SK-MEL-5 (cell line): ENCODE measurements around the gene AKAIN1. TPM values are rescaled to one million over a fixed set of nuclear protein-coding genes. Genes with fewer than 3 reads are reported as not detected.

ENCODE experiments used
- DNase-seq: peaks from one replicate; pipeline ENCODE4 v3.0.0-alpha.2; 2016; ENCODE audit warnings: low read depth, low spot score
- in situ Hi-C: cut with HindIII; loops from 2 replicates; pipeline ENCODE4 v1.10.0; 2016; ENCODE audit warnings: low sequenced_read_pairs, high pct_unique_total_duplicates, low pct_unique_long_range_greater_than_20kb
- total RNA-seq: library from RNA; depleted of rRNA; stranded (reverse); fragments of >200 nt; shearing (Covaris generic); gene quantifications from 2 replicates; pipeline ENCODE4 v1.2.3, GENCODE V29; 2014; rRNA removed

Gene AKAIN1
- total RNA-seq, 1 experiment from 2014 or later = not detected

- in situ Hi-C loops = no loop called here
- no peak for DNase-seq
Observed at GRCh38 chr18:5110266-5110665, 86.8 kb downstream of the AKAIN1 start.

GRCh38 chr18:5107988-5108387, 89.1 kb downstream of the AKAIN1 start:
- in situ Hi-C loops = no loop called here
- DNase-seq = no peak

GRCh38 chr18:5106730-5107129, 90.3 kb downstream of the AKAIN1 start:
- in situ Hi-C loops = no loop called here
- peak; percentile 48 for DNase-seq

DNA sequence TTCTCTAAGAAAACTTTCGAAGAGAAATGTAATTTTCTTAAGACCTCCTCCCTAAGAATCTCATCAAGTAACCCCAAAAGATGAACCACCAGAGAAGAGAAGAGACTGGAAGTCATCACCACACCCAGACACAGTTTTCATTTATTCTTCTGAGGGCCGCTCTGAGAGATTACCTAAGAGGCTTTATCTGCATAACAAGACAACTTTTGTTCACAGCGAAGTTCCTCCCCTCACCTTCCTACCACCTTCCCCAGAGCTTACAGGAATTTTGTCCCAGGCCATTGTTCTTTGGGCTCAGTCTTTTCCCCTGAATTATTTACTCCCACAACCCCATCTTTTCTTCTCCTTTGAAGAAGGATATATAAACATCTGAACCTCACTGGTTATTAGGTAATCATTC, 92.8 kb downstream of the AKAIN1 start:
- in situ Hi-C loops = no loop called here
- no peak for DNase-seq

DNA sequence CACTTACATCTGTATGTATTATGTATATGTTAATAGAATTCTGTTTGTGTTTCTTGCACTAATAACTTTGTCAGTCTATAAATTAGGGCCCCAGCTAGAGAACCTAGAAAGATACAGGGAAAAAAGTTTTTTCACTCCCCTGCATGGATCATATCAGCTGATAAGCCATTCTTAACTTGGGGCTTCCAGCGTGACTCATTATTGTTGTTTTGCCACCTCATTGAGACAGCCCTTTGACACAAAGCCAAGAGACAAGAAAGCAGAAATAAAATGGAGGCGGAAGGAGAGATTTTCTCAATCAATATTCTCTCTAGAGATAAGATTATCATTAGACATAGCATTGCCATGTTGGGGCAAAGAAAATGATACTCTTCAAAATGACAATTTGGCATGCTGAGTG, 93.4 kb downstream of the AKAIN1 start:
- in situ Hi-C loops = no loop called here
- no peak for DNase-seq

GRCh38 chr18:5103286-5103685, 93.8 kb downstream of the AKAIN1 start:
- DNase-seq = peak; percentile 16
- in situ Hi-C loops = no loop called here

DNA sequence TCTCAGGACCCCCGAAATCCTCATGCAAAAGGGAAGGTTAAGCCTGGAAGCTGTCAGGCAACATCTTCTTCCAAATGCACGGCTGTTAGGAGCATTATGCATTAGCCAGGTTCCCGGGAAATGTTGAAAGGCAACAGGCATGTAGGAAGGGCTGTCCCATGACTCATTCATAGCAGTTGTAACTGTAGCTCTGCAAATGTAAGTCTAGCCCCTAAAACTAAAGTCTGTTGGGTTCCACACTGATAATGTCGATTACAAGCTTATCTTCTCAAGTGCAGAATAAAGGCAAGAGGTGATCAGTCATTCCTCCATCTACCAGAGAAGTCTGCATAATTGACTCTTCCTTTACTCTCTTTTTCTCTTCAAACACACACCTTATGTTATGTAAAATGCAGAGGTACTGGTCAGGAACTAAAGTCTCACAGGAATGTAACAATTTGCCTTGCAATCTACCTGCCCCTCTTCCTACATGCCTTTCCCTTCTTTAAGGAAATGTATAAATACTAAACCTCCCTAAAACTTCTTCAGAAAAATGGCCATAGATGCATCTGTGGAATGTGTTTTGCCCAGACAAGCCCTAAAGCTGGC, 99.8 kb downstream of the AKAIN1 start:
- in situ Hi-C loops = no loop called here
- DNase-seq = no peak

- in situ Hi-C loops = no loop called here
- DNase-seq = no peak
Observed at GRCh38 chr18:5095239-5095638, 101.8 kb downstream of the AKAIN1 start.

DNA sequence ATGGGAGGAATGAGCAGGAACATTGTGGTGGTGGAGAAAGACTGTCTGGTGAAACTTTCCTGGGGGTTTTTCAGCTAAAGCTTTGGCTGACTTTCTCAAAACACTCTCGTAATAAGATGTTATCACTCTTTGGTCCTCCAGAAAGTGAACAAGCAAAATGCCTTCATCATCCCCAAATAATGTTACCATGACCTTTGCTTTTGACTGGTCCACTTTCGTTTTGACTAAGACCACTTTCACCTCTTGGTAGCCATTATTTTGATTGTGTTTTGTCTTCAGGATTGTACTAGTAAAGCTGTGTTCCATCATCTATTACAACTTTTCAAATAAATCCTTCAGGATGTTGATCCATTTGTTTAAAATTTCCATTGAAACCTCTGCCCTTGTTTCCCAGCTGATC, 103.2 kb downstream of the AKAIN1 start:
- in situ Hi-C loops = no loop called here
- DNase-seq = no peak

Other genes with a start within 250 kb of the AKAIN1 start
- 13.9 and 16.0 TPM in 2 replicates for gene ZBTB14, start 98.5 kb upstream of the AKAIN1 start, total RNA-seq